Epithelial cell of proximal tubule (primary cell): Measurements from ENCODE around the gene MRPL1. TPM values are rescaled to one million over a fixed set of nuclear protein-coding genes. Genes with fewer than 3 reads are reported as not detected.
"Not testable (repeated sequence)": the region's sequence is repeated elsewhere in the genome, so short reads cannot be mapped to it uniquely, and the experiment has no call there.

Experiments
- DNase-seq: peaks from one replicate; pipeline ENCODE4 v3.0.0-alpha.2; 2011; ENCODE audit warnings: low read depth
- H3K4me3 ChIP-seq: 2 replicates; pipeline ENCODE4 v1.5.1; 2011; ENCODE audit warnings: low read depth, mild to moderate bottlenecking, low read length
- total RNA-seq: library from RNA; depleted of rRNA; stranded (reverse); fragments of >200 nt; gene quantifications from 2 replicates; pipeline ENCODE4 v1.2.3, GENCODE V29; 2015
- TF ChIP-seq, protein P1 (sequence below): conservative IDR thresholded peaks from 2 replicates; pipeline ENCODE4 v1.5.1; 2012; ENCODE audit warnings: low read depth, mild to moderate bottlenecking, low read length

Gene MRPL1
- total RNA-seq, 1 donor from 2014 or later, result 54.2 TPM

DNA sequence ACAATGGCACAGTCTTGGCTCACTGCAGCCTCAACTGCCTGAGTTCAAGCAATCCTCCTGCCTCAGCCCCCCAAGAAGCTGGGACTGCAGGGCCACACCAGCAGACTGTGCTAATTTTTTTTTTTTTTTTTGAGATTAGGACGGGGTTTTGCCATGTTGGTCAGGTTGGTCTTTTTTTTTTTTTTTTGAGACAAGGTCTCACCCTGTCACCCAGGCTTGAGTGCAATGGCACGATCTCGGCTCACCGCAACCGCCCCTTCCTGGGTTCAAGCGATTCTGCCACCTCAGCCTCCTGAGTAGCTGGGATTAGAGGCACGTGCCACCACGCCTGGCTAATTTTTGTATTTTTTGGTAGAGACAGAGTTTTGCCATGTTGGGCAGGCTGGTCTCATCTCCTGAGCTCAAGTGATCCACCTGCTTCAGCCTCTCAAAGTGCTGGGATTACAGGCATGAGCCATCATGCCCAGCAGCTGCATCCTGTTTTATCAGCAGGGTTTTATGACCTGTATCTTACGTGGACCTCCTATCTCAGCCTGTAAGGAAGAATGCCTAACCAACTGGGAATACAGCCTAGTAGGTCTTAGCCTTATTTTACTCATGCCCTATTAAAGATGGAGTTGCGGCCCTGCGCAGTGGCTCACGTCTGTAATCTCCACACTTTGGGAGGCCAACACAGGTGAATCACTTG lies 13.2 kb upstream of the MRPL1 start:
- no peak overlapping the region for H3K4me3 ChIP-seq
- TF ChIP-seq, protein P1, sequence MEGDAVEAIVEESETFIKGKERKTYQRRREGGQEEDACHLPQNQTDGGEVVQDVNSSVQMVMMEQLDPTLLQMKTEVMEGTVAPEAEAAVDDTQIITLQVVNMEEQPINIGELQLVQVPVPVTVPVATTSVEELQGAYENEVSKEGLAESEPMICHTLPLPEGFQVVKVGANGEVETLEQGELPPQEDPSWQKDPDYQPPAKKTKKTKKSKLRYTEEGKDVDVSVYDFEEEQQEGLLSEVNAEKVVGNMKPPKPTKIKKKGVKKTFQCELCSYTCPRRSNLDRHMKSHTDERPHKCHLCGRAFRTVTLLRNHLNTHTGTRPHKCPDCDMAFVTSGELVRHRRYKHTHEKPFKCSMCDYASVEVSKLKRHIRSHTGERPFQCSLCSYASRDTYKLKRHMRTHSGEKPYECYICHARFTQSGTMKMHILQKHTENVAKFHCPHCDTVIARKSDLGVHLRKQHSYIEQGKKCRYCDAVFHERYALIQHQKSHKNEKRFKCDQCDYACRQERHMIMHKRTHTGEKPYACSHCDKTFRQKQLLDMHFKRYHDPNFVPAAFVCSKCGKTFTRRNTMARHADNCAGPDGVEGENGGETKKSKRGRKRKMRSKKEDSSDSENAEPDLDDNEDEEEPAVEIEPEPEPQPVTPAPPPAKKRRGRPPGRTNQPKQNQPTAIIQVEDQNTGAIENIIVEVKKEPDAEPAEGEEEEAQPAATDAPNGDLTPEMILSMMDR, result no peak
- DNase-seq, result no peak

DNA sequence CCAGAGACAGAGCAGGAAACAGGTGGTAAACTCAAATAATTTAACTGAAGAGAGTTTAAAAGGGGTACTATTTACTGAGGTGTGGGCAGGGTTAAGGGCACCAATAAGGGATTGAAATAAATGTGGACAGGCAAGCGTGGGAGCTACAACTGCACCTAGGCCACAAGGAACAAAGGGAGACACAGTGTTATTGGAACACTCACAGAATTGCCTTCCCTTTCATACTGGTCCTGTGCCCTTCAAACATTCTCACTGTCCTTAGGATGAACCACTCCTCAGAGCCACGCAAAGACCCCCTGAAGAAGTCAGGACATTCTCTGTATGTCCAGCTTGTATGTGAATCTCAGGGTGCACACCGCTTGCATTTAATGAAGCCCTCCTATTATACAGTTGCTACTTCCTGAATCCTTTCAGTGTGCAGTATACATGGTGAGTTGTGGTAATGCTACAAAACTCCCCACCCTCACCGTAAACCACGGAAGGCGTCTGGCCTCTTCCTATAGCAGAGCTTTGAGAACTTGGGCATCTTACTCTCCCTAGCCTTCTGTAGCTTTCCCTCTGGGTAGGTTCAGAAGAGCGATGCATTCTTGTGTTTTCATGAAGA lies 9.6 kb upstream of the MRPL1 start:
- no peak overlapping the region for H3K4me3 ChIP-seq
- TF ChIP-seq, protein P1, result no peak
- DNase-seq, result no peak

DNA sequence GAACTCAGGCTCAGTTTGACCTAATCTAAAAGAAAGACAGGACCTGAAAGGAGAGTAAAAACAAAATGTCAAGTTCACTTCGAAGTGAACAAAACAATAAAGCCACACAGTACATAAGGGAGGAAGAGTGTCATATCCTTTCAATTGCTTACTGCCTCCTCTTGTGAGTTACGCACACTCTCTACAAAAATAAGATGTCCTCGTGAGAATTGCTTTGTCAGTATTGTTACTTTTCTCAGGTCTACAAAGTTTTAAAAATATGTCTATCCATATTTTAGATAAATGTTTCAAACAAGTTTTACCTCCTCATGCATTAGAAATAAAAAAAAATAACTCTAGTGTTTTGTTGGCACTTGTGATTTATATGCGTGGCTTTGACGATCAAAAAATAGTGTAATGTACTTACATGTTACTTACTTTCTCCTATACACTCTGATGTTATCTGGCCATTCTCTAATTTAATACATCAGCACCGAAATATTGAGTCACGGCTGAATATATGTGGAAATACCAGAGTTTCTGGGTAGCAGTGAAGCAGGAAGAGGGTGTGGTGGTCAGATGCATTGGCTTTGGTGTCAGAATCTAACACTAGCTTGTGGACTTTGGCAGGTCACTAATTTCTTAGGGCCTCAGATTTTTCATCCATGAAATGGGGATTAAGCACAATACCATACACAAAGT lies 8.1 kb upstream of the MRPL1 start:
- H3K4me3 ChIP-seq, result no peak overlapping the region
- no peak for DNase-seq
- TF ChIP-seq, protein P1, result no peak

DNA sequence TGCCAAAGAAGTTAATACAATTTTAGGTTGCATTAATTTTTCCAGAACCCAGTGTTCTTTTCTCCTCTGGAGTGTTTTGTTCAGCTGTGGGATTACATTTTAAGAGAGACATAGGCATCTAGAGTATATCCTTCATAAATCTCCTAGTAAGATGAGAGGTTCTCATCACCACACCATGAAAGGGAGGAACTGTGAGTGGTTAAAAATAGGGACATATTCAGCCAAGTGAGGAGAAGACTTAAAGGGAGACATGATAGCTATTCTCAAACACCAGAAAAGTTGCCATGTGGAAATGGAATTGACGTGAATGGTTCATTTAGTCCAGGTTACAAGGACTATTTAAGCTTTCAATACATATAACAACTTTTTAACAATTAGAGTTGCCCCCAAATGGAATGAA lies 6.5 kb upstream of the MRPL1 start:
- no peak for DNase-seq
- H3K4me3 ChIP-seq, result no peak overlapping the region
- TF ChIP-seq, protein P1, result no peak

GRCh38 chr4:77859256-77859655 lies 3.4 kb upstream of the MRPL1 start:
- TF ChIP-seq, protein P1, result no peak
- H3K4me3 ChIP-seq, result no peak overlapping the region
- no peak for DNase-seq

- TF ChIP-seq, protein P1, result no peak
- no peak for DNase-seq
- H3K4me3 ChIP-seq, result peak overlapping the region; percentile 98
Measured at GRCh38 chr4:77861495-77861894, 1.1 kb upstream of the MRPL1 start.

DNA sequence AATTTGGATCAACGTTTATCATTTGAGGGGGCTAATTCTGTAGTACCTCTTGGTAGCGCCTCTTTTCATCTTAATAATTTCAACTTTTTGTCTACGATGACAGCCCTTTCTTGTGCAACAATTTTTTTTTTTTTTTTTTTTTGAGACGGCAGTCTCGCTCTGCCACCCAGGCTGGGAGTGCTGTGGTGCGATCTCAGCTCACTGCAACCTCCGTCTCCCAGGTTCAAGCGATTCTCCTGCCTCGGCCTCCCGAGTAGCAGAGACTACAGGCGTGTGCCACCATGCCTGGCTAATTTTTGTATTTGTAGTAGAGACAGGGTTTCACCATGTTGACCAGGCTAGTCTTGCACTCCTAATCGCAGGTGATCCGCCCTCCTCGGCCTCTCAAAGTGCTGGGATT lies 711 bp downstream of the MRPL1 start:
- not testable (repeated sequence) for DNase-seq
- H3K4me3 ChIP-seq, result peak overlapping the region; percentile 98
